ENCODE measurements around the gene GPR146.

Gene GPR146

GRCh38 chr7:1011297-1012003 is 32.9 kb upstream of the GPR146 start:
- no peak for DNase-seq (ENCODE audit: low spot score)

GRCh38 chr7:1012004-1012715 is 32.2 kb upstream of the GPR146 start:
- no peak for DNase-seq (ENCODE audit: low spot score)

- DNase-seq (ENCODE audit: low spot score): no peak
These were observed 31.6 kb upstream of the GPR146 start for GRCh38 chr7:1012716-1013095.

GRCh38 chr7:1013581-1013980 is 30.8 kb upstream of the GPR146 start:
- no peak for DNase-seq (ENCODE audit: low spot score)

GRCh38 chr7:1014681-1015080 is 29.7 kb upstream of the GPR146 start:
- DNase-seq (ENCODE audit: low spot score): no peak

GRCh38 chr7:1015196-1016121 is 28.9 kb upstream of the GPR146 start:
- no peak for DNase-seq (ENCODE audit: low spot score)

- DNase-seq (ENCODE audit: low spot score): no peak
These were observed 27.5 kb upstream of the GPR146 start for GRCh38 chr7:1016577-1017531.

GRCh38 chr7:1017586-1018333 is 26.6 kb upstream of the GPR146 start:
- no peak for DNase-seq (ENCODE audit: low spot score)

- DNase-seq (ENCODE audit: low spot score): no peak
These were observed 26.0 kb upstream of the GPR146 start for GRCh38 chr7:1018334-1018695.

GRCh38 chr7:1019255-1019785 is 25.0 kb upstream of the GPR146 start:
- DNase-seq (ENCODE audit: low spot score): no peak

GRCh38 chr7:1019789-1020610 is 24.3 kb upstream of the GPR146 start:
- DNase-seq (ENCODE audit: low spot score): no peak

- no peak for DNase-seq (ENCODE audit: low spot score)
These were observed 23.5 kb upstream of the GPR146 start for GRCh38 chr7:1020849-1021251.

- no peak for DNase-seq (ENCODE audit: low spot score)
These were observed 23.0 kb upstream of the GPR146 start for GRCh38 chr7:1021366-1021765.

- no peak for DNase-seq (ENCODE audit: low spot score)
These were observed 22.4 kb upstream of the GPR146 start for GRCh38 chr7:1021931-1022330.

- DNase-seq (ENCODE audit: low spot score): no peak
These were observed 22.0 kb upstream of the GPR146 start for GRCh38 chr7:1022356-1022755.

GRCh38 chr7:1022801-1023465 is 21.4 kb upstream of the GPR146 start:
- no peak for DNase-seq (ENCODE audit: low spot score)

GRCh38 chr7:1024331-1024841 is 20.0 kb upstream of the GPR146 start:
- no peak for DNase-seq (ENCODE audit: low spot score)

- no peak for DNase-seq (ENCODE audit: low spot score)
These were observed 19.2 kb upstream of the GPR146 start for GRCh38 chr7:1024876-1025742.

Data from HuH-7.5 (cell line).